Ovary (tissue), 9 donors: ENCODE results near the gene F5. TPM values are rescaled to one million over a fixed set of nuclear protein-coding genes. Genes with fewer than 3 reads are reported as not detected.

Experiments
- DNase-seq, 5 donors: peaks; one replicate each; pipeline ENCODE4 v3.0.0-alpha.2; 2019 to 2020
- H3K27ac ChIP-seq, 2 donors: fragments of 200-600 bp; one replicate each; pipeline versions ENCODE4 v1.5.1 to v1.8.0; 2019 to 2022
- H3K27me3 ChIP-seq: fragments of 200-600 bp; one replicate; pipeline ENCODE4 v1.8.0; 2022
- H3K36me3 ChIP-seq: fragments of 200-600 bp; sonication (generic); one replicate; pipeline ENCODE4 v1.5.1; 2019
- H3K4me1 ChIP-seq: one replicate; pipeline ENCODE4 v1.8.1; 2013; ENCODE audit warnings: mild to moderate bottlenecking, moderate library complexity; ENCODE audit not compliant: insufficient read depth
- H3K4me3 ChIP-seq: fragments of 200-600 bp; sonication (generic); one replicate; pipeline ENCODE4 v1.5.1; 2017
- H3K9me3 ChIP-seq, 2 donors: fragments of 200-600 bp in 1 of 2; sonication (generic) in 1 of 2; one replicate each; pipeline versions ENCODE4 v1.5.1 to v1.8.1; 2013 to 2019; ENCODE audit warnings: mild to moderate bottlenecking in 1 of 2, moderate library complexity in 1 of 2
- EP300 ChIP-seq: sonication (generic); formaldehyde crosslinking; IDR thresholded peaks from one replicate; pipeline ENCODE4 v1.6.1; 2017; ENCODE audit warnings: antibody characterized with exemption
- POLR2A ChIP-seq: fragments of 450-650 bp; IDR thresholded peaks from one replicate; pipeline ENCODE4 v1.6.1; 2017; ENCODE audit warnings: antibody characterized with exemption, mild to moderate bottlenecking, moderate library complexity
- WGBS, 3 donors: extraction: QIAGEN DNeasy Blood & Tissue Kit in 1 of 3; methylation state at CpG; one replicate each; pipeline versions ENCODE4 v1.1.5 to v1.1.7; 2013 to 2017; 5-methylcytosine and 5-hydroxymethylcytosine counted together
- intact Hi-C, 4 donors: fragments of 100-400 bp; cut with DNase I; formaldehyde crosslinking; loops; one replicate each; pipeline versions ENCODE4 v1.11.0 to v1.15.1; 2022 to 2023
- polyA plus RNA-seq, 2 donors: library from polyadenylated mRNA; stranded (reverse); fragments of 200-250 nt in 1 of 2; fragments of 350-450 nt in 1 of 2; fragmentation: Illumina TruSeq in 1 of 2; extraction: RNeasy Lipid Tissue Mini Kit (QIAGEN cat#74804) in 1 of 2; gene quantifications; one replicate each; pipeline ENCODE4 v1.2.3, GENCODE V29; 2013 to 2014
- total RNA-seq, 7 donors: library from RNA; depleted of rRNA in 2 of 7; stranded (reverse); fragments of >200 nt in 2 of 7; fragmentation: NEBNext Ultra II Directional in 3 of 7; extraction: Animal tissue kit (Norgen Biotek cat#: 25700) in 3 of 7; gene quantifications; one replicate each; pipeline versions ENCODE4 v1.1.0 to v1.2.4, GENCODE V29; 2016 to 2023
- TF ChIP-seq, protein P1 (sequence below), 3 donors: fragments of 450-650 bp in 2 of 3; fragments of 200-600 bp in 1 of 3; IDR thresholded peaks; one replicate each; pipeline versions ENCODE4 v1.5.1 to v1.8.0; 2016 to 2022; ENCODE audit warnings: antibody characterized with exemption in 3 of 3, mild to moderate bottlenecking in 1 of 3
- donor health status: DM: no; HTN: no; CAD: no; lungs with moderate emphysema.
- donor health status: DM: no; HTN: no; CAD: no.
- donor health status: Bipolar disorder and iron deficiency.
- donor health status: DM: yes; HTN: yes; CAD: no.
- donor health status: DM: no; HTN: no; CAD: no.
- donor health status: DM: yes; HTN: yes; CAD: no.

Gene F5
- total and polyA plus RNA-seq, 9 donors: 0.05 to 3.3 (median 0.31) TPM; not detected in 2

DNA sequence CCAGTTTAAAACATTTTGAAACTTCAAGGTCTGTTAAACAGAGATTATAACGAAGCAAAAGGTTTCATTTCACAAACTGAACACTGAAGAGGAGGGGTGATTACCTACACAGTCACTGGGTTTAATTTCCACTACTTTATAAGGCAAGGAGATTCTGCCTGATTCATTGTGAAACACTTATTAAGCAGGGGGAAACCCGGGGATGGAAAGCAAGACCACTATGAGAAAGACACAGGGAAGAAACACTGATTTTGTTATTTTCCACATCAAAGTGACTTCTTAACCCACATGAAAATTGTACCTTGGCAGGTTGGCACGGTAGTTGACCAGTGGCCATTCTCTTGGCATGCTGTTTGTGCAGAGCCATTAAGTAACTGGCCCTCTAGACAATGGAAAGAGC, 8.1 kb upstream of the F5 start:
- no peaks in the 10 kb centered on the region for H3K27me3 ChIP-seq
- intact Hi-C loops: no loop called here
- no peak for DNase-seq
- no peaks in the 10 kb centered on the region for H3K36me3 ChIP-seq
- H3K4me1 ChIP-seq: no peaks in the 10 kb centered on the region
- 41 to 53% (median 46%) methylated on average over 3 of the region's 3 CpGs for WGBS, 3 donors
- no peaks in the 10 kb centered on the region for H3K9me3 ChIP-seq
- TF ChIP-seq, protein P1, sequence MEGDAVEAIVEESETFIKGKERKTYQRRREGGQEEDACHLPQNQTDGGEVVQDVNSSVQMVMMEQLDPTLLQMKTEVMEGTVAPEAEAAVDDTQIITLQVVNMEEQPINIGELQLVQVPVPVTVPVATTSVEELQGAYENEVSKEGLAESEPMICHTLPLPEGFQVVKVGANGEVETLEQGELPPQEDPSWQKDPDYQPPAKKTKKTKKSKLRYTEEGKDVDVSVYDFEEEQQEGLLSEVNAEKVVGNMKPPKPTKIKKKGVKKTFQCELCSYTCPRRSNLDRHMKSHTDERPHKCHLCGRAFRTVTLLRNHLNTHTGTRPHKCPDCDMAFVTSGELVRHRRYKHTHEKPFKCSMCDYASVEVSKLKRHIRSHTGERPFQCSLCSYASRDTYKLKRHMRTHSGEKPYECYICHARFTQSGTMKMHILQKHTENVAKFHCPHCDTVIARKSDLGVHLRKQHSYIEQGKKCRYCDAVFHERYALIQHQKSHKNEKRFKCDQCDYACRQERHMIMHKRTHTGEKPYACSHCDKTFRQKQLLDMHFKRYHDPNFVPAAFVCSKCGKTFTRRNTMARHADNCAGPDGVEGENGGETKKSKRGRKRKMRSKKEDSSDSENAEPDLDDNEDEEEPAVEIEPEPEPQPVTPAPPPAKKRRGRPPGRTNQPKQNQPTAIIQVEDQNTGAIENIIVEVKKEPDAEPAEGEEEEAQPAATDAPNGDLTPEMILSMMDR (IDR thresholded peaks at IDR 0.05): no peak
- no peak for TF ChIP-seq POLR2A
- TF ChIP-seq EP300: no peak
- H3K27ac ChIP-seq: no peak overlapping the region
- no peak overlapping the region for H3K4me3 ChIP-seq

DNA sequence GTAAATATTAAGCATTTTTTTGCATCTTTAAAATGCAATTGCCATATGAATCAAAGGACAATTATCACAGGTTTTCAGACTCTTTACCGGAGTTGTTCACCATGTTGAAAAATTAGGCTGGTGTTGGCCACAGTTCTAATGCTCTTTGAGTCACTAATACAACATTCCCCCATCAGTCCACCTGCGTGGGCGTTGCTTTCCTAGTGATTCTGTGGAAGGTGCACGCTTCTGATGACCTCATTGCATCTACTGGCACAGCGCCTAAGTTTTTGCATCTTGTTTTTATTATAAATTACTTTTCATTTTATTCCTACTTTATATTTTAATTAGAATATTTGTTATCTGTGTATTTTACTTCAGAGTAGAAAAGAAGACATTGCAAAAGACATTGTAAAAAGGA, 4.7 kb upstream of the F5 start:
- no peak for DNase-seq
- TF ChIP-seq EP300: no peak
- TF ChIP-seq, protein P1 (IDR thresholded peaks at IDR 0.05): no peak
- TF ChIP-seq POLR2A: no peak
- Histone ChIP-seq H3K27ac (no peak overlapping the region), H3K4me3 (no peak overlapping the region), H3K4me1 (no peaks in the 10 kb centered on the region), H3K27me3 (no peaks in the 10 kb centered on the region), H3K36me3 (no peaks in the 10 kb centered on the region), H3K9me3 (no peaks in the 10 kb centered on the region)
- whole genome bisulfite sequencing, 3 donors: 73 to 78% (median 73%) methylated on average over 5 of the region's 5 CpGs
- intact Hi-C loops: no loop called here

DNA sequence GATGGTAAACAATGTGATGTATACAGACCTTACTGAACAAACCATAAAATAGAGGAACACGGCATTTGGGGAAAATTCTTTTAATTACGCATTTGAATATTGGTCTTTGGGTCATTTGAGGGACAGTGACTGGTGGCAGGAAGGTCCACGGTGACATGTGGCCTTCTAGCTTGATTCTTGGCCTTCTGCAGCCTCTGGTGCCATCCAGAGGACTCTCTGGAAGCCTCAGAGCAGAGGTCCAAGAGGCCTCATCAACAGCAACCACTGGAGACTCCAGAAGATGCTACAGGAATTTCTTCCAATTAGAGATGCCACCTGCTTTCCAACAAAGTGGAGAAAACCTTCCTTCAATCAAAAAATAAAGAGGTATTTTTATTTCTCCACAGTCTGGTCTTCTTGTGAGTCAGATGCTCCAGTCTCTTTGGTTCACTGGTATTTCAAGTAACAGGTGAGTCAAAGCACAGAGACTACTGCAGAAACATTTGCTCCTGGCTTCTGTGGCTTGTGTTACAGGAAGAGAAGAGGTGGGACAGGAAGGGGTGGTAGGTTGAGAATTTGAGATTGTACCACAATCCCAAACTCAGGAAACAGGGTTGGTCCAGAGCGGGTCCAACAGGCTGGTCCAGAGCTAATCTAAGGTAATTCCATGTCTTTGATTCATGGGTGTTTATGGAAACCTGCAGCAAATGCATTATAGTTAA, 2.7 kb upstream of the F5 start:
- H3K4me3 ChIP-seq: no peak overlapping the region
- H3K27ac ChIP-seq: no peak overlapping the region
- 76 to 89% (median 77%) methylated on average over 4 of the region's 4 CpGs for WGBS, 3 donors
- intact Hi-C loops: no loop called here
- DNase-seq: no peak
- H3K9me3 ChIP-seq: no peaks in the 10 kb centered on the region
- TF ChIP-seq, protein P1 (IDR thresholded peaks at IDR 0.05): no peak
- TF ChIP-seq POLR2A (no peak), EP300 (no peak)
- no peaks in the 10 kb centered on the region for H3K36me3 ChIP-seq
- no peaks in the 10 kb centered on the region for H3K27me3 ChIP-seq
- H3K4me1 ChIP-seq: no peaks in the 10 kb centered on the region

DNA sequence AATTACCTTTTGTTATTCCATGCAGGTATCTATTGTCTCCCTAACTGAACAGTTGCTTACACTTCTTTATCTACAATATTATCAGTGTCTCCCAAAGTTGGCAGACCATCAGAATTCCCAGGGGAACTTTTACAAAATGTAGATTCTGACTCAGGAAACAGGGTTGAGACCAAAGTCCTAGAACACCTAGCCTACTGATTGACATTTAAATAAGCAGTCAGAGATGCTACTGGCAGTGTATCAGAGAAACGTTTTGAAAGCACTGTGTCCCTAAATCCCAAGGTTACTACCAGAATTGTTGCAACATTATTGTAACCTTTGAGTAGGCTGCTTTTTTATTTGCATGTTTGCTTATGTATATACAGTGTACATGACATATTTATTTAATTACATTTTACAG, 1.8 kb upstream of the F5 start:
- DNase-seq: no peak
- intact Hi-C loops: no loop called here
- Histone ChIP-seq H3K27me3 (no peaks in the 10 kb centered on the region), H3K4me1 (no peaks in the 10 kb centered on the region), H3K9me3 (no peaks in the 10 kb centered on the region), H3K27ac (no peak overlapping the region), H3K4me3 (no peak overlapping the region), H3K36me3 (no peaks in the 10 kb centered on the region)
- 5 to 17% (median 11%) methylated on average over 1 of the region's 1 CpG for WGBS, 3 donors
- no peak for TF ChIP-seq POLR2A
- TF ChIP-seq, protein P1 (IDR thresholded peaks at IDR 0.05): no peak
- no peak for TF ChIP-seq EP300
